MM.1S (cell line): ENCODE data around the gene HARS2.
"Not testable (repeated sequence)": the region's sequence is repeated elsewhere in the genome, so short reads cannot be mapped to it uniquely, and the experiment has no call there.

Experiments used
- DNase-seq: peaks from one replicate; pipeline ENCODE4 v3.0.0-alpha.2; 2015
- H2AFZ ChIP-seq: fragments of 300-600 bp; sonication (generic); 2 replicates; pipeline ENCODE4 v1.6.0; 2016; ENCODE audit warnings: antibody characterized with exemption, low read length
- H3F3A ChIP-seq: fragments of 300-600 bp; sonication (generic); 2 replicates; pipeline ENCODE4 v1.6.1; 2016; ENCODE audit warnings: mild to moderate bottlenecking, antibody characterized with exemption, low read length, moderate library complexity, mixed read lengths; ENCODE audit not compliant: insufficient read depth
- H3K27ac ChIP-seq: fragments of 300-600 bp; sonication (generic); 2 replicates; pipeline ENCODE4 v1.5.1; 2016; ENCODE audit warnings: mild to moderate bottlenecking, low read length
- H3K27me3 ChIP-seq: fragments of 300-600 bp; sonication (generic); replicated peaks from 2 replicates; pipeline ENCODE4 v1.6.0; 2016; ENCODE audit warnings: low read length; ENCODE audit not compliant: insufficient read depth
- H3K36me3 ChIP-seq: fragments of 300-600 bp; sonication (generic); replicated peaks from 2 replicates; pipeline ENCODE4 v1.6.1; 2016; ENCODE audit warnings: mild to moderate bottlenecking, low read length, mixed read lengths; ENCODE audit not compliant: insufficient read depth
- H3K4me1 ChIP-seq: fragments of 300-600 bp; sonication (generic); 2 replicates; pipeline ENCODE4 v1.6.1; 2016; ENCODE audit warnings: low read length, mixed read lengths
- H3K4me2 ChIP-seq: fragments of 300-600 bp; sonication (generic); 2 replicates; pipeline ENCODE4 v1.6.0; 2016; ENCODE audit warnings: low read depth, low read length
- H3K4me3 ChIP-seq: fragments of 300-600 bp; sonication (generic); 2 replicates; pipeline ENCODE4 v1.5.1; 2016; ENCODE audit warnings: low read length, mixed read lengths
- H3K79me2 ChIP-seq: fragments of 300-600 bp; sonication (generic); 2 replicates; pipeline ENCODE4 v1.6.1; 2016; ENCODE audit warnings: mixed run types, low read length, mixed read lengths
- H3K9ac ChIP-seq: fragments of 300-600 bp; sonication (generic); 2 replicates; pipeline ENCODE4 v1.6.1; 2016; ENCODE audit warnings: low read length, mixed read lengths
- H3K9me2 ChIP-seq: fragments of 300-600 bp; sonication (generic); replicated peaks from 2 replicates; pipeline ENCODE4 v1.6.1; 2016; ENCODE audit warnings: mild to moderate bottlenecking, low read length, mixed read lengths; ENCODE audit not compliant: insufficient read depth
- H3K9me3 ChIP-seq: fragments of 300-600 bp; sonication (generic); replicated peaks from 2 replicates; pipeline ENCODE4 v1.6.1; 2016; ENCODE audit warnings: mild to moderate bottlenecking, low read length, mixed read lengths; ENCODE audit not compliant: insufficient read depth
- H4K20me1 ChIP-seq: fragments of 300-600 bp; sonication (generic); 2 replicates; pipeline ENCODE4 v1.6.1; 2016; ENCODE audit warnings: mild to moderate bottlenecking, low read length, moderate library complexity, mixed read lengths; ENCODE audit not compliant: insufficient read depth
- EZH2 ChIP-seq: fragments of 300-600 bp; sonication (generic); optimal IDR thresholded peaks from 2 replicates; pipeline ENCODE3; 2017; ENCODE audit warnings: low read depth, mild to moderate bottlenecking, antibody characterized with exemption, low read length, mixed read lengths
- EZH2phosphoT487 ChIP-seq: fragments of 300-600 bp; sonication (generic); IDR thresholded peaks from 2 replicates; pipeline ENCODE4 v1.6.1; 2018; ENCODE audit warnings: antibody characterized with exemption, low read length
- TF ChIP-seq, protein P1 (sequence below): fragments of 300-600 bp; sonication (generic); IDR thresholded peaks from 2 replicates; pipeline ENCODE4 v1.5.1; 2016; ENCODE audit warnings: antibody characterized with exemption, low read length, mixed read lengths

HARS2 gene

DNA sequence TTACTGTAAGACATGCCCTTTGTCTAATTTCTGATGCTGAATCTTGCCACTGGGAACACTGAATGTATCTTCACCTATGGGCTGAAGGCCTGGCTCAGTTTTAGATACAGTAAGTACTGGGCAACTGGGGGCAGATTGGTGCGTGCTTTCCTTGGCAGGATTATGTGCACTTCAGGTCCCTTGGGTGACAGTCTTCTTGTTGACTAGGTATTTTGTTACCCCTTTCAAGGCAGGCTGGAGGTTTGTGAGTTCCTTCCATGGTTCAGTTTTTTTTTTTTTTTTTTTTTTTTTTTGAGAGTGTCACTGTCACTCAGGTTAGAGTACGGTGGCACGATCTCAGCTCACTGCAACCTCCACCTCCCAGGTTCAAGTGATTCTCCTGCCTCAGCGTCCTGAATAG, 16.6 kb downstream of the HARS2 start:
- peaks cover 10% of the 10 kb centered on the region for H3K36me3 ChIP-seq
- no peaks in the 10 kb centered on the region for H3K27me3 ChIP-seq
- H3F3A ChIP-seq = peaks cover 17% of the 10 kb centered on the region
- H3K9me3 ChIP-seq = no peaks in the 10 kb centered on the region
- H3K79me2 ChIP-seq = peaks cover under 1% of the 10 kb centered on the region; the same call in 1 of the 2 replicates
- DNase-seq = no peak
- no peak overlapping the region for H2AFZ ChIP-seq
- no peak overlapping the region for H3K4me2 ChIP-seq
- H3K9me2 ChIP-seq = no peaks in the 10 kb centered on the region
- no peak overlapping the region for H3K27ac ChIP-seq
- H4K20me1 ChIP-seq = no peaks in the 10 kb centered on the region
- no peak overlapping the region for H3K4me3 ChIP-seq
- TF ChIP-seq EZH2phosphoT487 (no peak), EZH2 (no peak)
- TF ChIP-seq, protein P1, sequence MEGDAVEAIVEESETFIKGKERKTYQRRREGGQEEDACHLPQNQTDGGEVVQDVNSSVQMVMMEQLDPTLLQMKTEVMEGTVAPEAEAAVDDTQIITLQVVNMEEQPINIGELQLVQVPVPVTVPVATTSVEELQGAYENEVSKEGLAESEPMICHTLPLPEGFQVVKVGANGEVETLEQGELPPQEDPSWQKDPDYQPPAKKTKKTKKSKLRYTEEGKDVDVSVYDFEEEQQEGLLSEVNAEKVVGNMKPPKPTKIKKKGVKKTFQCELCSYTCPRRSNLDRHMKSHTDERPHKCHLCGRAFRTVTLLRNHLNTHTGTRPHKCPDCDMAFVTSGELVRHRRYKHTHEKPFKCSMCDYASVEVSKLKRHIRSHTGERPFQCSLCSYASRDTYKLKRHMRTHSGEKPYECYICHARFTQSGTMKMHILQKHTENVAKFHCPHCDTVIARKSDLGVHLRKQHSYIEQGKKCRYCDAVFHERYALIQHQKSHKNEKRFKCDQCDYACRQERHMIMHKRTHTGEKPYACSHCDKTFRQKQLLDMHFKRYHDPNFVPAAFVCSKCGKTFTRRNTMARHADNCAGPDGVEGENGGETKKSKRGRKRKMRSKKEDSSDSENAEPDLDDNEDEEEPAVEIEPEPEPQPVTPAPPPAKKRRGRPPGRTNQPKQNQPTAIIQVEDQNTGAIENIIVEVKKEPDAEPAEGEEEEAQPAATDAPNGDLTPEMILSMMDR = no peak
- no peak overlapping the region for H3K9ac ChIP-seq
- peaks cover 6% of the 10 kb centered on the region; the same call in 1 of the 2 replicates for H3K4me1 ChIP-seq

DNA sequence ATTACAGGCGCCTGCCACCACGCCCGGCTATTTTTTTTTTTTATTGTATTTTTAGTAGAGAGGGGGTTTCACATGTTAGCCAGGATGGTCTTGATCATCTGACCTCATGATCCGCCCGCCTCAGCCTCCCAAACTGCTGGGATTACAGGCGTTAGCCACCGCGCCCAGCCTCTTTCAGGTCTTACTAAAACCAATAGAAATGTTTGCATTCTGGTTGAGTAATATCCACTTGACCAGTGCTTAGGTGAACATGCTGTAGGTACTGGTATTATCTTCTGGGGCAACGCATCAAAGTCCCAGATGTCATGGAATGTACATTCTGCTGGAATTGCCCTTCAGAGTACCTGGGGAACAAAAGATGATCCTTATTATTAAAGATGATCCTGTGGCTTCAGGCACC, 17.5 kb downstream of the HARS2 start:
- not testable (repeated sequence) for H4K20me1 ChIP-seq, H3K9me3 ChIP-seq, H3K4me1 ChIP-seq, H3K27me3 ChIP-seq, H3K4me3 ChIP-seq, H3K9ac ChIP-seq, H3K36me3 ChIP-seq, H3K79me2 ChIP-seq, H3K9me2 ChIP-seq, H2AFZ ChIP-seq, H3K4me2 ChIP-seq, H3K27ac ChIP-seq, DNase-seq
- H3F3A ChIP-seq = peaks cover 17% of the 10 kb centered on the region

- Histone ChIP-seq H3K27ac (peak overlapping the region; percentile 63; the same call in 1 of the 2 replicates), H3K36me3 (no peaks in the 10 kb centered on the region), H3K9me3 (no peaks in the 10 kb centered on the region), H3K4me1 (peaks cover 6% of the 10 kb centered on the region; the same call in 1 of the 2 replicates), H3K79me2 (no peaks in the 10 kb centered on the region), H3K9me2 (no peaks in the 10 kb centered on the region), H4K20me1 (no peaks in the 10 kb centered on the region), H3K4me3 (peak overlapping the region; percentile 57), H2AFZ (peak overlapping the region; percentile 59), H3K4me2 (peak overlapping the region; percentile 66), H3K27me3 (no peaks in the 10 kb centered on the region), H3K9ac (peak overlapping the region; percentile 51), H3F3A (peaks cover 17% of the 10 kb centered on the region)
- DNase-seq = peak; percentile 94
- TF ChIP-seq, protein P1 = no peak
- no peak for TF ChIP-seq EZH2phosphoT487
- TF ChIP-seq EZH2 = no peak
Observed at GRCh38 chr5:140710899-140711552, 19.8 kb downstream of the HARS2 start.

- no peaks in the 10 kb centered on the region for H3K9me2 ChIP-seq
- peaks cover 17% of the 10 kb centered on the region for H3F3A ChIP-seq
- no peaks in the 10 kb centered on the region for H3K9me3 ChIP-seq
- TF ChIP-seq EZH2 (no peak), EZH2phosphoT487 (no peak)
- TF ChIP-seq, protein P1 = no peak
- no peaks in the 10 kb centered on the region for H3K27me3 ChIP-seq
- H3K4me3 ChIP-seq = peak overlapping the region; percentile 57
- H2AFZ ChIP-seq = no peak overlapping the region
- H3K4me2 ChIP-seq = peak overlapping the region; percentile 66
- H3K27ac ChIP-seq = peak overlapping the region; percentile 63; the same call in 1 of the 2 replicates
- DNase-seq = no peak
- H3K4me1 ChIP-seq = peaks cover 6% of the 10 kb centered on the region; the same call in 1 of the 2 replicates
- H3K9ac ChIP-seq = peak overlapping the region; percentile 6; the same call in 1 of the 2 replicates
- no peaks in the 10 kb centered on the region for H3K79me2 ChIP-seq
- no peaks in the 10 kb centered on the region for H3K36me3 ChIP-seq
- no peaks in the 10 kb centered on the region for H4K20me1 ChIP-seq
Observed at GRCh38 chr5:140711794-140712193, 20.5 kb downstream of the HARS2 start.
